ENCODE data around the gene PLA2G12A. TPM values are rescaled to one million over a fixed set of nuclear protein-coding genes. Genes with fewer than 3 reads are reported as not detected.
"Not testable (repeated sequence)": the region's sequence is repeated elsewhere in the genome, so short reads cannot be mapped to it uniquely, and the experiment has no call there.

The PLA2G12A gene
- total RNA-seq, 1 donor from 2014 or later: 8.9 TPM

- no peak overlapping the region for H3K27ac ChIP-seq
- no peak for TF ChIP-seq CTCF (IDR thresholded peaks at IDR 0.05)
- peaks cover 18 to 27% of the 10 kb centered on the region in 2 donors for H3K36me3 ChIP-seq
- no peaks in the 10 kb centered on the region for H3K4me1 ChIP-seq
- intact Hi-C loops (cut with DNase I): no loop called here
- no peaks in the 10 kb centered on the region for H3K9me3 ChIP-seq
- DNase-seq (ENCODE audit: low spot score in 2 of 2): no peak
- H3K4me3 ChIP-seq: no peak overlapping the region
- H3K27me3 ChIP-seq: no peaks in the 10 kb centered on the region
Observed at GRCh38 chr4:109683621-109684253, 46.1 kb downstream of the PLA2G12A start.

GRCh38 chr4:109682875-109683274 is 47.0 kb downstream of the PLA2G12A start:
- DNase-seq (ENCODE audit: low spot score in 2 of 2): no peak
- peaks cover 13 to 20% of the 10 kb centered on the region in 2 donors for H3K36me3 ChIP-seq
- H3K4me1 ChIP-seq: no peaks in the 10 kb centered on the region
- no peak overlapping the region for H3K27ac ChIP-seq
- H3K9me3 ChIP-seq: no peaks in the 10 kb centered on the region
- intact Hi-C loops (cut with DNase I): no loop called here
- H3K4me3 ChIP-seq: no peak overlapping the region
- no peak for TF ChIP-seq CTCF (IDR thresholded peaks at IDR 0.05)
- no peaks in the 10 kb centered on the region for H3K27me3 ChIP-seq

GRCh38 chr4:109678925-109679324 is 50.9 kb downstream of the PLA2G12A start:
- H3K27ac ChIP-seq; H3K9me3 ChIP-seq; H3K4me3 ChIP-seq; H3K4me1 ChIP-seq; intact Hi-C loops (cut with DNase I); DNase-seq (ENCODE audit: low spot score in 2 of 2); H3K27me3 ChIP-seq; H3K36me3 ChIP-seq: not testable (repeated sequence)

GRCh38 chr4:109678472-109678871 is 51.4 kb downstream of the PLA2G12A start:
- intact Hi-C loops (cut with DNase I); H3K36me3 ChIP-seq; H3K4me1 ChIP-seq; DNase-seq (ENCODE audit: low spot score in 2 of 2); H3K27ac ChIP-seq; H3K9me3 ChIP-seq; H3K4me3 ChIP-seq; H3K27me3 ChIP-seq: not testable (repeated sequence)

- no peak for TF ChIP-seq CTCF (IDR thresholded peaks at IDR 0.05)
Observed at GRCh38 chr4:109676886-109677285, 53.0 kb downstream of the PLA2G12A start.

GRCh38 chr4:109675843-109676242 is 54.0 kb downstream of the PLA2G12A start:
- intact Hi-C loops (cut with DNase I): no loop called here
- no peaks in the 10 kb centered on the region for H3K27me3 ChIP-seq
- no peaks in the 10 kb centered on the region for H3K36me3 ChIP-seq
- no peak overlapping the region for H3K4me3 ChIP-seq
- no peak for TF ChIP-seq CTCF (IDR thresholded peaks at IDR 0.05)
- no peaks in the 10 kb centered on the region for H3K4me1 ChIP-seq
- H3K27ac ChIP-seq: no peak overlapping the region
- DNase-seq (ENCODE audit: low spot score in 2 of 2): no peak
- peaks cover 0 to 9% of the 10 kb centered on the region in 2 donors for H3K9me3 ChIP-seq

More at GRCh38 chr4:109676886-109677285, 53.0 kb downstream of the PLA2G12A start:
- Histone ChIP-seq H3K36me3 (no peaks in the 10 kb centered on the region), H3K27me3 (no peaks in the 10 kb centered on the region), H3K9me3 (no peaks in the 10 kb centered on the region), H3K27ac (no peak overlapping the region), H3K4me3 (no peak overlapping the region), H3K4me1 (no peaks in the 10 kb centered on the region)
- no peak for DNase-seq (ENCODE audit: low spot score in 2 of 2)
- intact Hi-C loops (cut with DNase I): no loop called here

- no peak for DNase-seq (ENCODE audit: low spot score in 2 of 2)
- intact Hi-C loops (cut with DNase I): no loop called here
Observed at GRCh38 chr4:109675181-109675580, 54.7 kb downstream of the PLA2G12A start.

More at GRCh38 chr4:109675181-109675580, 54.7 kb downstream of the PLA2G12A start:
- peaks cover 0 to 9% of the 10 kb centered on the region in 2 donors for H3K9me3 ChIP-seq
- H3K27me3 ChIP-seq: no peaks in the 10 kb centered on the region
- H3K4me3 ChIP-seq: no peak overlapping the region
- no peak for TF ChIP-seq CTCF (IDR thresholded peaks at IDR 0.05)
- no peak overlapping the region for H3K27ac ChIP-seq
- H3K36me3 ChIP-seq: no peaks in the 10 kb centered on the region
- no peaks in the 10 kb centered on the region for H3K4me1 ChIP-seq

Measured in ascending aorta (tissue), 2 donors.